HG03025 (cell line): Measurements from ENCODE around the gene STAP2.

Source experiments
- ATAC-seq: cut with Tn5 transposase; IDR thresholded peaks from one replicate; pipeline ENCODE4 v1.9.1; 2021; ENCODE audit warnings: mild to moderate bottlenecking, moderate library complexity; ENCODE audit not compliant: unreplicated experiment, low FRiP score

STAP2 gene

DNA sequence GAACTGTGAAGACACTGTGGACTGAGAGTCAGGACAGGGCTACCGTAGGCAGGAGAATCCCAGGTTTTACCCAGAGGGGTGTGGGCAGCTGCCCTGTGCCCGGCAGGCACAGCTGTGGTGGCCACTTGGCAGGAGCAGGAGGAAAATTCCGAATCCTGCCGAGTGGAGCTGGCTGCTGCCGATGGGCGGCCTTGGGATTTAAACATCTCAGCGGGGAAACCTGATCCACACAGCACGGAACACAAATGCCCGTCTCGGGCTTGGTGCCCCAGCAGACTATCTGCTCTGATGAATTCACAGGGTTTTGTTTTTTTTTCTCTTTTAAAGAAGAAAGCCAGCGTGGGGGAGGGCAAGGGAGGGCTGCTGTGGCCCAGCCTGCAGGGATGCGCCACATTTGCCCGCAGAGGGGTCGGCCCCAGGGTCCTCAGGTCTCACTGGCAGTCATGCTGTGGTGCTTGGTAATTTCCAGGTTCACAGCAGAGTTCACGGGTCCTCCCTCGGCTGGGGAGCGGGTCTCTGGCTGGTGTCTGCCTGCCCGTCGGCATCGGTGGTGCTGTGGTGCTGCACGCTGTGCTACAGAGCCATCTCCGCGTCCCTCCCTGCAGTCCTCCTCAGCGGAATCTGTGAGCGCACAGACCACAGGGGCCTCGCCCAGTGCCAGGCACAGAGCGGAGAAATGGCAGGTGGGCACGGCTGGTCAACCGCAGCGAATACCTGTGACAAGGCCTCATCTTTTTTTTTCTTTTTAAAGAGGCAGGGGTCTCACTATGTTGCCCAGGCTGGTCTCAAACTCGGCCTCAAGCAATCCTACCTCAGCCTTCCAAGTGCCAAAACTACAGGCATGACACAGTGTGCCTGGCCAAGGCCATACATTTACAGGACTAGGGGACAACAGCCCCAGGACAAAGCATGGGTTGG, 32.9 kb upstream of the STAP2 start:
- ATAC-seq: no peak

DNA sequence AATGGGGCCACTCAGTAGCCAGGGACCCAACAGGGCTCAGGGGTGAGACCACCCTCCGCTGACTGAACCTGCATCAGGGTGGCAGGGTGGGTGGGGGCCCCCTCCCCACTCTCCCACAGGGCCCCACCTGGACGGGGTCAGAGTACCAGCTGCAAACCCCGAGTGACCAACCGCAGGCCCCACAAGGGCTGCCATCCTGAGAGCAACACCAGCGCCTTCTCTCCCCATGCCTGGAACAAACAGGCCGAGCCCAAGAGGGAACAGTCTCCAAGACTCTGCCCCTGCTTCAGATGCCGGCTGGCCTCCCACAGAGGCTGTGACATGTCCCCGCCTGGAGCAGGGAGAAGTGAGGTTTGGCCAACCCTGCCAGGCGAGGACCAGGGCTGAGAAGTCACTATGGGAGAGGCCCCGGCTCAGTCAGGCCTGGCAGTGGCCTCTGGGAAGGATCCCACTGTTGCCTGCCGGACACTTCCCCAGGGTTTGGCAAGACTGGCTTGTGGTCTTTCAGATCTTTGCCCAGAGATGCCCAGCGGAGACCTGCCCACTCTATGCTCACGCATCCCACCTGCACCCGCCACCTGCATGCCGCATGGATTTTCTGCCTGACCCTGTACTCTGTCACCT, 31.9 kb upstream of the STAP2 start:
- no peak for ATAC-seq

DNA sequence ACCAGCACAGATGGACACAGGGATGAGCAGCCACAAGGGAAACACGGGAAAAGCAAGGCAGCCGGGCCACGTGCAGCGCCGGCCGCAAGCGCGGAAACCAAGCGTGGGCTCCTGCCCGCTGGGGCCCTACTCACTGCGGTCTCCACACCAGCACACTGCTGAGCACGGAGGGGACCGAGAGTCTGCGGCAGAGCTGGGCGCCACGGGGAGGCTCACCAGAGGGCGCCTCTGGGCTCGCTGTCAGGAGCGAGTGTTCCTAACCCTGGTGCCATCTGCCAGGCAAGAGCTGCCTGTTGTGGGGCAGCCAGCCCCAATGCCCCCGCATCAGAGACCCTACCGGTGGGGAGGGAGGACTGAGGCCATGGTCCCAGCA, 31.2 kb upstream of the STAP2 start:
- no peak for ATAC-seq

DNA sequence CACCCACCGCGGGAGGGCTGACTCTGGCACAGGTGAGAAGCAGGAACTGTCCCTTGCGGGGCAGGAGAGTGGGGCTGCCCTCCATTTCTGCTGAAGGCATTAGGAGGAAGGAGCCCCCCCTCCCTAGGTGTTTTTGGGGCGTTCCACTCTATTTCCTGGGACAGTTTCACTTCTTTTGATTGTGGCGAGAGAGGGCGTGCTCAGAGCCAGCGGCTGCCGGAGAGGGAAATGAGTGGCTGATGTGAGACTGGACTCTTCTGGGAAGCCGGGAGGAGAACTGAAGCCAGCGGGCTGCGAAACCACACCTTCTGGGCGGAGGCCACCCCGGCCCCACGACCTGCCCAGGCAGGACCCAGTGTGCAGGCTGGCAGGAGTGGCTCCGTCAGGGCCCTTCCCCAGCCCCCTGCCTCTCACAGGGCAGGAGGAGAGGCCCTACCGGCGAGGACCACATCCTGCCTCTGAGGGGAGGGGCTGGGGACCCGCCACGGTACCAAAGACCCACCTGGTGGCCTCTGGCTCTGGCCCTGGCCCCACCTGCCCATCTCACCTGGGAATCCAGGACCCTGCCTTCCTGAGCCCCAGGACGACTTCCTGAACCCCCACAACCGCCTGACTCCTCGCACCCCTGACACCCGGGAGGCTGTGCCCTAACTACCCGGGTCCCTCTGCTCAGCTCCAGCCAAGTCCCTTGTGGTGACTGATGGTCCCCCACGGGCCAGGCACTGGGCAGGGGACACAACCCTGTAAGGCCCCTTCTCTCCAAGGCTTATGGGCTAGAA, 30.7 kb upstream of the STAP2 start:
- ATAC-seq: no peak

DNA sequence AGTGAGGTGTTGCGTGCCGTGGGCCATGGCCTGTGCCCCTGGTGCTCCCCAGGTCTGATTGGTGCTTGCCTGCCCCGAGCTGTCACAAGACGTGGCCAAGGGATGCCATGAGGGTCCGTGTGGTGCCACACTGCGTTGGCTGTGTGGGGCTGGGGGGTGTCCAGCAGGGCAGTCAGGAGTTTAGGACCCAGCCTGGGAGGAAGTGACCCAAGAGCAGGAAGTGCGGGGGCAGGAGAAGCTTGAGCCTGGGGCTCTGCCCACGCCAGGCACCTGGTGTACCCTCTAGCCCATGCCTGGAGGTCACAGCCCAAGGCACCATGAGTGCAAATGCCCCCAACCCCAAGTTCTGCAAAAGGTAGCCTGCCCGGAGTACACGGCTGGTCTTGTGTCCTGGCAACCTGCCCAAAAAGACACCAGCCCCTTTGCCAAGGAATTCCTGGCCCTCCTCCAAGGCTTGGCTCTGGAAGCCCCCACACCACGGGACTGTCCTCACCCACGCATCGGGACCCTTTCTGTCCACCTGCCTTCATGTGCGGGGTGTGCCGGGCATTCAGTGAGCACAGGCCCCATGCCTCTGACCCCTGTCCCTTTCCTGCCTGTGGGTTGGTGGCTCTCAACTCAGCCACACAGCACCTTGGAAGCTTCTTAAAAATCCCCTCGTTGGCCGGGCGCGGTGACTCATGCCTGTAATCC, 29.6 kb upstream of the STAP2 start:
- ATAC-seq: no peak

DNA sequence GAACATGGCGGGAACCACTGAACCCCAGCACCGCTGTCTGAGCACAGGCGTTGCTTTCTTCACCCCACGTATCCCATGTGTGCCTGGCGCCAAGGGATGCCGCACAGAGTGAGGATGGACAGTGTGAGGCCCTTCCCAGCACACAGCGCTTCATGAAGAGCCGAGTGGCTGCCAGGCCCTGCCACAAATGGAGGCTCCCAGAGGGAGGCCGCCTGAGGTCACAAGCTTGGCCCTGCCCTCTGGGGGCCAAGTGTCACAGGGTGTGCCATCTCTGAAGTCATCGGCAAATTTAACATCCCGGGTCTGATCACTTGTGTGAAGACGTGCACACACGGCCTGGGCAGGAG, 29.1 kb upstream of the STAP2 start:
- ATAC-seq: no peak

DNA sequence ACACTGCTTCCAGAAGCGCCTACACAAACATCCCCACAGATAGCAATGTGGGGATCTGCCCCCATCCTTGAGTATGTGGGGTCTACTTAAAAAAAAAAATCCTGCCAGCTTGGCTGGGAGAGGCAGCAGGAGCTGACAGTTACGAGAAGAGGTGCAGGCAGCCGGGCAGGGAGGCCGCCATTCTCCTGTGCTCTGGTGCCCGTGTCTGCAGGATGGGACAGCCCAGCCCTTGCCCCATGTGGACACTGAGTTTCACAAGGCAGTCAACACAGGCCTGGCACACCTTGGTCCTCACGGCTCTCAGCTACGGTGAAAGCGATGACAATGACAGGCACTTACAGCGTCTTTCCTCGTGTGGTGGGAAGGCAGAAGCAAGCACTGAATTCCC, 28.7 kb upstream of the STAP2 start:
- no peak for ATAC-seq

DNA sequence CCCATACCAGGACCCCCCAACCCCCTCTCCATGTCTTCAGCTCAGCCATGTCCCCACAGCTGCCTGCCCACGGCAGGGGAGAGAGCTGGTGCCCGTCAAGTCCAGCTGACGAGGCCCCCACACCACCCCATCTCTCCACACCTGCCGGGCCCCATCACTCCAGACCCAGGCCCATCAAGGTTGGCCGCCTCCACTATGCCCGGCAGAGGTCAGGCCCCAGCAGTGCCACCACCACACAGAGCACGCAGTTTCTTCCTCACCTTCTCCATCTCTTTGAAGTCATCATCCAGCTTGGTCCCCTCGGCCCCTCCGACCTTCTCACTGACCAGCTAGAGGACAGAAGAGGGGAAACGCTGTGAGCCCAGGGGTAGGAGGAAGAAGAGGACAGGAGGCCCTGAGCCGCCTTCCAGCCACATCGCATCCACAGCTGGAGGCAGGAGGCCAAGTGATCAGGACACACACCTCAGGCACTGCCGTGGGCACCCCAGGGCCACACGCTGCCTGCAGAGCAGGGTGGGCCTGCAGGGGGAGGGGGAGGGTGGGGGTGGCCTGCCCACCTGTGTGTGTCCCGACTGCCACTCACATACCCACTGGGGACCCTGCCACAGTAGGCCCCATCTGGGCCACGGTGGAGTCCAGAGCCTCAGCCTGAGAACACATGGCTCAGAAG, 28.2 kb upstream of the STAP2 start:
- ATAC-seq: no peak

DNA sequence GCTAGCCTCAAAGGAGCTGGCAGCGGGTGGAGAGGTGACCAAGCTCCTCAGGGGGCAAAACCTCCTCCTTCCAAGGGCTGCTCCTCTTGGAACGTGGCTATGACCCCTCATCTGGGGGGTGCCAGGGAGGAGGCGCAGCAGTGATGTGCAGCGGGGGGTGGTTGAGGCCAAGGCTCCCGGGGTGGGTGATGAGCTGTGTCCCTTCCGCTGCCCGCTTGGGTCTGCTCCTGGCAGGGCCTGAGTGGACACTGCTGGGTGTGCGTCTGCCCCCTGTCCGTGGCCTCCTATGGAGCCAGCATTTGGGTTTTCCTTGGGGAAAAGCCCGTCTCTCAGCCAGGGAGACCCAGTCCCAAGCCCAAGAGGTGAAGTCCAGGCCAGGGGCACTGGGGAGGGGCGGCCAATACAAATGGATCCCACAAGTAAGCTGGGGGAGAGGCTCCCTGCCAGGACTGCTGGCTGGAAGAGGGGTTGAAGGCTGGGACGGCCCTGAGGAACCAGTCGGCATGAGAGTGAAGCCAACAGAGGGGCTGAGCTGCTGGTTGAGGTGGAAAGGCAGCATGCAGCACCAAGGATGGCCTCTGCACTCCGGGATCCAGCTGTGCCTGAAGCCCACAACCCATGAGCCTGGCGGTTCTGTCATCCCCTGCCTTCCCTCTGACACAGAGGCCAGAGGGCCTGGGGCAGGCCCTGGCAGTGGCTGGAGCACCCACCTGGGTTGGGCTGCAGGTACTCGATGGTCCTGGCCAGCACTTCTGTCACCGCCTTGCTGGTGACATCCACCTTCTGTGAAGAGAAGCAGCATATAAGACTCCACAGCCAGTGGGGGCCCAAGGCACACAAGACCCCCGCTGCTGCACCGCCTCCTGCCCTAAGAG, 27.4 kb upstream of the STAP2 start:
- no peak for ATAC-seq

DNA sequence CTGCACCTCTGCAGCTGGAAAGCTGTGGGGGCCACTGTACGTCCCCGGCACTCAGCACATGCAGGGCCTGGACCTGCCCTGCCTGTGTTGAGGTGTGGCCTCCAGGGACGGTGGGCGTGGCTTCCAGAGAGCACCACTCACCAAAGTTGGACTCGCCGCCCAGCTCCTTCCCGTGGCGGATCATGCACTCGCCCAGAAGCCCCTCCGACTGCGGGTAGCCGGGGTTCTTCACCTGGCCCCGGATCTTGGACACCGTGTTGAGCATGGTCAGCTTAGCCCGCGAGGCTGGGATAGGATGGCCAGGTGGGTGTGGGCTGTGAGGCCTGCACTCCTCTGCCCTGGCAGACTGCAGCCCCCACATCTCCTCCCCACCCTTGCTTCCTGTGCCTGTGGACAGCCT, 26.7 kb upstream of the STAP2 start:
- ATAC-seq: no peak

DNA sequence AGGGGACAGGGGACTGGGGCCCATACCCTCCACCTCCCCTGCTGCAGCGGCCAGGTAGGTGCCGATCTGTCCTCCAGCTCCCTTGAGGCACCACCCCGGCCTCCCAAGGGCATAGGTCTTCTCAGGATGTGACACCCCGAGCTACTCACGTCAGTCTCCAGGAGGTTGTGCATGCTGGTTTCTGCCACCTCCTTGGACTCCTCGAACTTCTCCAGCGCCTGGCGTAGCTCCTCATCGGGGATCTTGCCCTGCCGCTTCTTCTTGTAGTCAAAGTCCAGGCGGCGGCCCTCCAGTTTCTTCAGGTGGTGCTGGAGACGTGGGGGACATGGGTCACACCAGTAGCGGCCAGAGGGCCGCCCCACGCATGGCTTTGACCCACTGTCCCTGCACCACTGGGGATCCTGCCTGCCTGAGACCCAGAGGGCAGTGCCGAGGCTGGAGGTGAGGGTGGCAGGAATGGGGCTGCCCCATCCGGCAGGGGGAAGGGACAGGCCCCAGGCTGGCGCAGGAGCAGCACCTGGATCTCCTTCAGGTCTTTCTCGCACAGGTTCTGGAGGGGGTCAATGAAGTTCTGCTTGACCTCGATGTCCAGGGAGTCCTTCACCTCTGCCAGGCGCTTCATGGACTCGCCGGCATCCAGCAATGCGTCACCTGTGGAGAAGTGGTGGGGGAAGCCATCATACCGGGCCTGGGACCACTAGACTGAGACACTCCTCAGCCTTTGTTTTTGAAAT, 25.1 kb upstream of the STAP2 start:
- no peak for ATAC-seq

DNA sequence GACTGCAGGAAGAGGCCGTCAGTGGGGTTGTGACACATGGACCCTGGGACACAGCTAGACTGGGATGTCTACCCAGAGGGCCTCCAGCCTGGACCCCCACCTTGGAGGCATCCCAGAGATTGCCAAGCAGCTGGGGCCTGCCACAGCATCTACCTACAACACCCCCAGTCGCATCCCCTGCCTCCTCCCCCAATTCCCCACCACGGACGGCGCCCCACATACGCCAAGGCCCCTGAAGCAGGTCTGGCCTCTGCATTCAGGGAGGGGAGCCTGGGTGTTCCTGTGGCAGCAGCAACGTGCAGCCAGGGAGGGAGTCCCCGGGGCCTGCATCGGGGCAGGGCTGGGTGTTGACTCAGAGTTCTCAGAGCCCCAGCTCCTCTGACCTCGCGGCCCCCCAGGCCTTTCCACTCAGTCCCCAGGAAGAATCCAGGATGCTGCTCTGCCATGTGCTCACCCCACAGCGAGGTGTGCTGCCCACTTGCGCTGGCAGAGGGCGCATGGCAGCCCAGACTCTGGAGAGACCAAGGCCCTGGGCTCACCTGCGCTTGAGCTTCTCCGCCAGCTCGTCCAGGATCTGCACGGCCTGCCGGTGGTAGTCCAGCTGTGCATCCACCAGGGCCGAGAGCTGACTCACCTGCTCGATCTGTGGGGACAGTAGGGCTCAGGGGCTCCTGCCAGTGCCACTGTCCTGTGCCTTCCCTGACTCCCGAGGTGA, 24.4 kb upstream of the STAP2 start:
- no peak for ATAC-seq

DNA sequence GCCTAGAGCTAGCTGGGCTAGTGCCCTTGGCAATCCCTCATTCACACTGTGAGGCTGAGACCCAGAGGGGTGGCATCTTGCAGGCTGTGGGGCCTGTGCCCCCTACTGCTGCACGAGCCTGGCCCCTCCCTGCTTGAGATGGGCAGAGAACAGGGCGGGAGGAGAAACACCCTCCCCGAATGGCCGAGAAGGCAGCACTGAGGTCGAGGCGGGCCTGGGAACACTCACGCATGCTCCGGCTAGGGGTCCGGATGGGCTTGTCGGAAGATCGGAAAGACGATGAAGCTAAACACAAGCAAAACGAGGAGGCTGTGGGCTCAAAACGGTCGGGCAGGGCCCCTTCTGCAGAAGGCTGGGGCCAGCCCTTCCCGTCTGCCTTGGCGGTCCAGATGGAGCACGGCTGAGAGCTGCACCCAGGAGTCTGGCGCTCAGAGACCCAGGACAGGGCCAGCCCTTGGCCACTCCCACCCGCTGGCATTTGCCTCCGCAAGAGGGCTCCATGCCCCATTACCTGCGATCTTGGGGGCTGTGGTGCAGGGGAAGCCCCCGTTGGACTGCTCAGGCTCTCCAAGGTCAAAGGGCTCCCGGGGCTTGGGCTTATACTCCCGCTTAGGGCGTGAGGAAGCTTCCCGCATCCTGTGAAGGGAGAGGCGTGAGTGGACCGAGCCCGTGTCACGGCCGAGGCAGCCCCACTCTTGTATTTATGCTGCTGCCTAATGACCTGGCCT, 23.6 kb upstream of the STAP2 start:
- no peak for ATAC-seq

DNA sequence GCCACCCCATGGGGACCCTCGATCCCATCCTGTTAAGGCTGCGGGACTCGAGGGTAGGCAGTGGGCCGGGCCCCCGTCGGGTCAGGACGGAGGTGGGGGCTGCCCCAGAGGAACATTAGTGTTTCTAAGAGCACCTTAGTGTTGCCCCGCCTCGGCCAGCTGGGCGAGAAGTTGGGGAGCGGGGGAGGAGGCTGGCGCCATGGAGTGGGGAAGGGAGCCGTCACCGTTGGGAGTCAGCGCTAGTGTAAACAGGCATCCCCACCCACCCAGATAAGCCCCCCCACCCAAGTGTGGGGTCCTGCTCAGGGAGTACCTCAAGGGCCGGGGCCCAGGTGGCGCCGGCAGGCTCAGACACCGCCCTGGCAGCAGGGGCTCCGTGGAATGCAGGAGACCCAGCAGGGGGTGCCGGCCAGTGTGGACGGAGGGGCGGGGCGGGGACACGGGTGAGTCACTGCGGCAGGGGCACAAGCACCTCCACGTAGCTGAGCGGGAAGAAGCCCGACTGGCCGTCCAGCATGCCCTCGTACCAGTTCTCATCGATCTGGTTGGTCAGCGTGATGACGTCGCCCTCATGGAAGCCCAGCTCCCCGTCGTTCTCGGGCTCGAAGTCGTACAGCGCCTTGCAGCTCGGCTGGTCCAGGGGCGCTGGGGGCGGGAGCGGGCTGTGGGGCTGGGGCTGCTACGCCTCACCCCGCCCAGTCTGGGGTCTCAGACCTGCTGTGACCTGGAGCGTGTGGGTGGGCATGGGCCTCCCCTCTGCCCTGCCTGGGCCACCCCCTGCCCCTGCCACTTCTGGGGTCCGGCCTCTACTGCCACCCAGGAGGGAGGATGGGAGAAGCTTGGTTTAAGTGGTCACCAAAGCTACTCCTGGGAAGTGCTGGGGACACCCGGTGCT, 22.8 kb upstream of the STAP2 start:
- no peak for ATAC-seq

DNA sequence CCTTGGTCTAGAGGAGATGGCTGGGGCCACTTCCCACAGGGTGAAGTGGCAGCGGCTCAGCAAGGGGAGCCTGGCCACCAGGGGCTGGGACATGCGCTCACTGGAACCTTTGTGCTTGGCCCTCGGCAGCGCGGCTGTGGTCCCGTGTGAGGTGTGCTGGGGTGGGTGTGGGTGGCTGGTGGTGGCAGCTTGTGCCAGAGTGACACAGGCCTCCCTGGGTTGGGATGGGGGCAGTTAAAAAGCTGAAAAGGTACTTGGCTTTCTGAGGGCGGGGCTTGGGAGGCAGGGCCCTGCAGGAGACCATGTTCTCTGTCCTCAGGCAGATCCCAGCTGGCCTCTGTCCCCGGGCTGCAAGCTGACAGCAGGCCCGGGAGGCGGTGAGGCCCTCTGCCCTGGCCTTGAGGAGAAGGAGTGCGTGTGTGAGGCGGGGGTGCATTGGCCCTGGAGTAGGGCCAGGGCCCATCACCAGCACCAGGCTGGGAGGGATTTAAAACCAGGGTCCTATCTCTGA, 22.1 kb upstream of the STAP2 start:
- ATAC-seq: no peak

DNA sequence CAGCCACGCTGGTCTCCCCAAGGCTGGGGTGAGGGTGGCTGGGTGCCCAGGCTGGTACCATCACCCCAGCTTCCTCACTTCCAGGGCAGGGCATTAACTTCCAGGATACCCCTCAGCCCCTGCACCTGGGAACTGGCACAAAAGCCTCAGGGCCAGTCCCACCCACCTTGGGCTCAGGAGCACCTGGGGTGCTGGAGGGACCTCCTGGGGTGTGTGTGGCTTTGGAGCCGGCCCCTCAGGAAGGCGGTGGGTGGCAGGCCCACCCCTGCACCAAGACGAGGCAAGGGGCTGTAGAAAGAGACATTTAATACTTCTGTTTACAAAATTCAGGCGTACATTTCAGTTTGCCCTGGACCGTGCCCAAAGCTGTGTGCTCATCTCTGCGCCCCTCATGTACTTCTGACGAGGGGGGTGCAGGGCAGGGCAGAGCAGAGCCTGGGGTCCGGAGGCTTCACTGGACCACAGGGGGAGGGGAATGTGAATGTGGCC, 21.5 kb upstream of the STAP2 start:
- no peak for ATAC-seq
